HUES6 (cell line): Measurements from ENCODE around the gene PERM1.
"Not testable (repeated sequence)": the region's sequence is repeated elsewhere in the genome, so short reads cannot be mapped to it uniquely, and the experiment has no call there.

Experiments used
- H3K27ac ChIP-seq: 2 replicates; pipeline ENCODE4 v1.7.0; 2013; ENCODE audit warnings: low read depth, mild to moderate bottlenecking, low read length, inconsistent platforms
- H3K27me3 ChIP-seq: 2 replicates; pipeline ENCODE4 v1.6.1; 2013; ENCODE audit warnings: low read length; ENCODE audit not compliant: control insufficient read depth, insufficient read depth
- H3K36me3 ChIP-seq: 2 replicates; pipeline ENCODE4 v1.6.1; 2013; ENCODE audit warnings: low read length; ENCODE audit not compliant: control insufficient read depth, insufficient read depth
- H3K4me1 ChIP-seq: 2 replicates; pipeline ENCODE4 v1.6.1; 2013; ENCODE audit warnings: low read length; ENCODE audit not compliant: control insufficient read depth, insufficient read depth
- H3K4me3 ChIP-seq: 2 replicates; pipeline ENCODE4 v1.5.1; 2013; ENCODE audit warnings: low read depth, low read length
- H3K9ac ChIP-seq: one replicate; pipeline ENCODE4 v1.6.1; 2013; ENCODE audit warnings: mild to moderate bottlenecking, low read length
- H3K9me3 ChIP-seq: 2 replicates; pipeline ENCODE4 v1.6.1; 2013; ENCODE audit warnings: low read depth, low read length; ENCODE audit not compliant: control insufficient read depth, insufficient read depth

The PERM1 gene

GRCh38 chr1:980602-981395 lies 1.1 kb downstream of the PERM1 start:
- H3K9ac ChIP-seq: no peak overlapping the region
- no peak overlapping the region for H3K4me3 ChIP-seq
- peaks cover 2% of the 10 kb centered on the region; the same call in 1 of the 2 replicates for H3K4me1 ChIP-seq
- H3K27me3 ChIP-seq: peaks cover 74% of the 10 kb centered on the region
- no peaks in the 10 kb centered on the region for H3K9me3 ChIP-seq
- no peaks in the 10 kb centered on the region for H3K36me3 ChIP-seq
- no peak overlapping the region for H3K27ac ChIP-seq

GRCh38 chr1:980137-980571 lies 1.7 kb downstream of the PERM1 start:
- H3K9me3 ChIP-seq: no peaks in the 10 kb centered on the region
- no peaks in the 10 kb centered on the region for H3K36me3 ChIP-seq
- peaks cover 74% of the 10 kb centered on the region for H3K27me3 ChIP-seq
- no peak overlapping the region for H3K27ac ChIP-seq
- no peak overlapping the region for H3K4me3 ChIP-seq
- H3K9ac ChIP-seq: no peak overlapping the region
- peaks cover 5% of the 10 kb centered on the region; the same call in 1 of the 2 replicates for H3K4me1 ChIP-seq

GRCh38 chr1:979744-980072 lies 2.2 kb downstream of the PERM1 start:
- H3K27ac ChIP-seq: no peak overlapping the region
- H3K36me3 ChIP-seq: no peaks in the 10 kb centered on the region
- H3K9ac ChIP-seq: no peak overlapping the region
- no peaks in the 10 kb centered on the region for H3K9me3 ChIP-seq
- H3K27me3 ChIP-seq: peaks cover 74% of the 10 kb centered on the region
- H3K4me1 ChIP-seq: peaks cover 5% of the 10 kb centered on the region; the same call in 1 of the 2 replicates
- H3K4me3 ChIP-seq: no peak overlapping the region

GRCh38 chr1:978835-979743 lies 2.8 kb downstream of the PERM1 start:
- Histone ChIP-seq H3K27me3 (peaks cover 78% of the 10 kb centered on the region), H3K4me3 (no peak overlapping the region), H3K9ac (no peak overlapping the region), H3K27ac (no peak overlapping the region), H3K9me3 (no peaks in the 10 kb centered on the region), H3K36me3 (no peaks in the 10 kb centered on the region), H3K4me1 (peaks cover 5% of the 10 kb centered on the region; the same call in 1 of the 2 replicates)

GRCh38 chr1:978069-978834 lies 3.6 kb downstream of the PERM1 start:
- Histone ChIP-seq H3K9ac (no peak overlapping the region), H3K4me1 (peaks cover 5% of the 10 kb centered on the region; the same call in 1 of the 2 replicates), H3K27me3 (peaks cover 77% of the 10 kb centered on the region), H3K9me3 (no peaks in the 10 kb centered on the region), H3K4me3 (no peak overlapping the region), H3K36me3 (no peaks in the 10 kb centered on the region), H3K27ac (no peak overlapping the region)

GRCh38 chr1:976791-977190 lies 5.1 kb downstream of the PERM1 start:
- not testable (repeated sequence) for H3K4me1 ChIP-seq, H3K9ac ChIP-seq, H3K4me3 ChIP-seq, H3K27ac ChIP-seq, H3K9me3 ChIP-seq, H3K36me3 ChIP-seq
- H3K27me3 ChIP-seq: peaks cover 75% of the 10 kb centered on the region

- peaks cover 5% of the 10 kb centered on the region; the same call in 1 of the 2 replicates for H3K4me1 ChIP-seq
- no peak overlapping the region for H3K27ac ChIP-seq
- no peak overlapping the region for H3K9ac ChIP-seq
- no peaks in the 10 kb centered on the region for H3K36me3 ChIP-seq
- H3K9me3 ChIP-seq: no peaks in the 10 kb centered on the region
- peak overlapping the region; percentile 17; the same call in 1 of the 2 replicates for H3K4me3 ChIP-seq
- peaks cover 74% of the 10 kb centered on the region for H3K27me3 ChIP-seq
Measured at GRCh38 chr1:975896-976683, 5.8 kb downstream of the PERM1 start.

- Histone ChIP-seq H3K36me3 (no peaks in the 10 kb centered on the region), H3K9me3 (no peaks in the 10 kb centered on the region), H3K4me3 (0 out of 2 replicates have a peak overlapping the region, but pooled peaks have one; percentile 17), H3K27me3 (peaks cover 74% of the 10 kb centered on the region), H3K27ac (no peak overlapping the region), H3K9ac (no peak overlapping the region), H3K4me1 (peaks cover 8% of the 10 kb centered on the region; the same call in 1 of the 2 replicates)
Measured at GRCh38 chr1:975365-975764, 6.5 kb downstream of the PERM1 start.

GRCh38 chr1:974687-975328 lies 7.1 kb downstream of the PERM1 start:
- H3K36me3 ChIP-seq: no peaks in the 10 kb centered on the region
- no peak overlapping the region for H3K4me3 ChIP-seq
- H3K4me1 ChIP-seq: peaks cover 11% of the 10 kb centered on the region; the same call in 1 of the 2 replicates
- no peak overlapping the region for H3K9ac ChIP-seq
- H3K9me3 ChIP-seq: no peaks in the 10 kb centered on the region
- no peak overlapping the region for H3K27ac ChIP-seq
- peaks cover 74% of the 10 kb centered on the region for H3K27me3 ChIP-seq

- Histone ChIP-seq H3K27ac (no peak overlapping the region), H3K9ac (no peak overlapping the region), H3K9me3 (no peaks in the 10 kb centered on the region), H3K36me3 (no peaks in the 10 kb centered on the region), H3K4me3 (no peak overlapping the region), H3K4me1 (peaks cover 11% of the 10 kb centered on the region; the same call in 1 of the 2 replicates), H3K27me3 (peaks cover 75% of the 10 kb centered on the region)
Measured at GRCh38 chr1:974293-974640, 7.6 kb downstream of the PERM1 start.
